ENCODE results near the gene PARPBP. TPM values are rescaled to one million over a fixed set of nuclear protein-coding genes. Genes with fewer than 3 reads are reported as not detected.
"Not testable (repeated sequence)": the region's sequence is repeated elsewhere in the genome, so short reads cannot be mapped to it uniquely, and the experiment has no call there.

Gene PARPBP
- total RNA-seq, 4 donors from 2014 or later: 0.26 to 26.8 (median 1.2) TPM

GRCh38 chr12:102142866-102143373, 22.9 kb downstream of the PARPBP start:
- H3K27me3 ChIP-seq; H3K36me3 ChIP-seq; intact Hi-C loops (cut with DNase I; ENCODE audit: low total_unique reads); H3K4me1 ChIP-seq; H3K27ac ChIP-seq; DNase-seq; H3K9me3 ChIP-seq; H3K4me3 ChIP-seq: not testable (repeated sequence)

- Histone ChIP-seq H3K36me3 (no peaks in the 10 kb centered on the region), H3K27ac (no peak overlapping the region), H3K27me3 (no peaks in the 10 kb centered on the region), H3K4me3 (no peak overlapping the region), H3K4me1 (no peaks in the 10 kb centered on the region), H3K9me3 (no peaks in the 10 kb centered on the region)
- no peak for DNase-seq
- TF ChIP-seq POLR2A (IDR thresholded peaks at IDR 0.05): no peak
- TF ChIP-seq CTCF (IDR thresholded peaks at IDR 0.05): no peak
- intact Hi-C loops (cut with DNase I; ENCODE audit: low total_unique reads): no loop called here
Observed at GRCh38 chr12:102144221-102144620, 24.2 kb downstream of the PARPBP start.

GRCh38 chr12:102147062-102147587, 27.1 kb downstream of the PARPBP start:
- DNase-seq; H3K27ac ChIP-seq; intact Hi-C loops (cut with DNase I; ENCODE audit: low total_unique reads); H3K4me3 ChIP-seq; H3K4me1 ChIP-seq; H3K27me3 ChIP-seq; H3K9me3 ChIP-seq; H3K36me3 ChIP-seq: not testable (repeated sequence)

GRCh38 chr12:102155206-102155605, 35.2 kb downstream of the PARPBP start:
- H3K27ac ChIP-seq; intact Hi-C loops (cut with DNase I; ENCODE audit: low total_unique reads); DNase-seq; H3K4me1 ChIP-seq; H3K27me3 ChIP-seq; H3K4me3 ChIP-seq; H3K36me3 ChIP-seq; H3K9me3 ChIP-seq: not testable (repeated sequence)

- Histone ChIP-seq H3K27me3 (no peaks in the 10 kb centered on the region), H3K27ac (no peak overlapping the region), H3K36me3 (no peaks in the 10 kb centered on the region), H3K9me3 (no peaks in the 10 kb centered on the region), H3K4me1 (no peaks in the 10 kb centered on the region), H3K4me3 (no peak overlapping the region)
- DNase-seq: no peak
- intact Hi-C loops (cut with DNase I; ENCODE audit: low total_unique reads): no loop called here
- TF ChIP-seq CTCF (IDR thresholded peaks at IDR 0.05) (no peak), POLR2A (IDR thresholded peaks at IDR 0.05) (no peak)
Observed at GRCh38 chr12:102163383-102163782, 43.4 kb downstream of the PARPBP start.

- no peak overlapping the region for H3K27ac ChIP-seq
- intact Hi-C loops (cut with DNase I; ENCODE audit: low total_unique reads): no loop called here
- no peak for DNase-seq
- no peaks in the 10 kb centered on the region for H3K36me3 ChIP-seq
- no peaks in the 10 kb centered on the region for H3K9me3 ChIP-seq
- no peak for TF ChIP-seq CTCF (IDR thresholded peaks at IDR 0.05)
- no peaks in the 10 kb centered on the region for H3K27me3 ChIP-seq
- H3K4me1 ChIP-seq: no peaks in the 10 kb centered on the region
- H3K4me3 ChIP-seq: no peak overlapping the region
Observed at GRCh38 chr12:102167821-102168604, 48.0 kb downstream of the PARPBP start.

Data from uterus (tissue), 4 donors.